Hepatocyte (in vitro differentiated cells): Measurements from ENCODE around the gene NRCAM. TPM values are rescaled to one million over a fixed set of nuclear protein-coding genes. Genes with fewer than 3 reads are reported as not detected.

Experiments
- DNase-seq: peaks from one replicate; pipeline ENCODE4 v3.0.0-alpha.2; 2016; ENCODE audit warnings: low spot score
- H2AFZ ChIP-seq: fragments of 200-600 bp; sonication (generic); 2 replicates; pipeline ENCODE4 v1.6.0; 2016; ENCODE audit warnings: antibody characterized with exemption, mild to moderate bottlenecking
- H3K27ac ChIP-seq: fragments of 200-600 bp; sonication (generic); 2 replicates; pipeline ENCODE4 v1.5.1; 2016; ENCODE audit warnings: mild to moderate bottlenecking
- H3K27me3 ChIP-seq: fragments of 200-600 bp; sonication (generic); 2 replicates; pipeline ENCODE4 v1.6.1; 2016
- H3K36me3 ChIP-seq: fragments of 200-600 bp; sonication (generic); replicated peaks from 2 replicates; pipeline ENCODE4 v1.5.1; 2016; ENCODE audit warnings: low read depth; ENCODE audit not compliant: insufficient read depth
- H3K4me1 ChIP-seq: fragments of 200-600 bp; sonication (generic); 2 replicates; pipeline ENCODE4 v1.5.1; 2016; ENCODE audit warnings: mild to moderate bottlenecking, moderate library complexity; ENCODE audit not compliant: insufficient read depth
- H3K4me2 ChIP-seq: fragments of 200-600 bp; sonication (generic); 2 replicates; pipeline ENCODE4 v1.6.0; 2016
- H3K4me3 ChIP-seq: fragments of 200-600 bp; sonication (generic); 2 replicates; pipeline ENCODE4 v1.5.1; 2016; ENCODE audit warnings: mild to moderate bottlenecking
- H3K79me2 ChIP-seq: fragments of 200-600 bp; sonication (generic); 2 replicates; pipeline ENCODE4 v1.6.0; 2017; ENCODE audit warnings: mild to moderate bottlenecking
- H3K9me2 ChIP-seq: fragments of 200-600 bp; sonication (generic); replicated peaks from 2 replicates; pipeline ENCODE4 v1.6.0; 2017; ENCODE audit warnings: mild to moderate bottlenecking; ENCODE audit not compliant: insufficient read depth
- H3K9me3 ChIP-seq: fragments of 200-600 bp; sonication (generic); 2 replicates; pipeline ENCODE4 v1.5.1; 2016; ENCODE audit warnings: low read depth, mild to moderate bottlenecking
- H4K20me1 ChIP-seq: fragments of 200-600 bp; sonication (generic); 2 replicates; pipeline ENCODE4 v1.6.0; 2016; ENCODE audit warnings: mild to moderate bottlenecking; ENCODE audit not compliant: insufficient read depth, poor library complexity, severe bottlenecking
- CTCF ChIP-seq: fragments of 200-600 bp; sonication (generic); IDR thresholded peaks from 2 replicates; pipeline ENCODE4 v1.5.1; 2016; ENCODE audit warnings: antibody characterized with exemption, mild to moderate bottlenecking; ENCODE audit not compliant: poor library complexity
- EZH2 ChIP-seq: fragments of 200-600 bp; sonication (generic); IDR thresholded peaks from 2 replicates; pipeline ENCODE4 v1.6.1; 2016; ENCODE audit warnings: antibody characterized with exemption, mild to moderate bottlenecking, borderline replicate concordance
- EZH2phosphoT487 ChIP-seq: fragments of 200-600 bp; sonication (generic); IDR thresholded peaks from one replicate; pipeline ENCODE4 v1.6.1; 2018; ENCODE audit warnings: antibody characterized with exemption, mild to moderate bottlenecking, low read depth, moderate library complexity; ENCODE audit not compliant: unreplicated experiment, severe bottlenecking
- WGBS: methylation state at CpG from one replicate; pipeline ENCODE4 v1.1.6; 2016; ENCODE audit warnings: low lambda C conversion rate; ENCODE audit errors: missing lambda C conversion rate; 5-methylcytosine and 5-hydroxymethylcytosine counted together
- polyA plus RNA-seq: library from polyadenylated mRNA; unstranded; fragments of >200 nt; fragmentation: Nextera tagmentation; extraction: Ambion mirVana; gene quantifications from 2 replicates; pipeline ENCODE4 v1.2.1, GENCODE V29; 2016
- total RNA-seq: library from RNA; depleted of rRNA; stranded (reverse); fragments of >200 nt; gene quantifications from 2 replicates; pipeline ENCODE4 v1.2.3, GENCODE V29; 2014

The NRCAM gene
- total and polyA plus RNA-seq, 2 experiments from 2014 or later = 16.0 to 34.4 TPM

GRCh38 chr7:108181073-108181985 is 274.9 kb downstream of the NRCAM start:
- no peak overlapping the region for H3K27ac ChIP-seq
- no peaks in the 10 kb centered on the region for H3K27me3 ChIP-seq
- no peak overlapping the region for H3K4me2 ChIP-seq
- H4K20me1 ChIP-seq = no peaks in the 10 kb centered on the region
- H3K79me2 ChIP-seq = no peaks in the 10 kb centered on the region
- no peaks in the 10 kb centered on the region for H3K9me2 ChIP-seq
- no peaks in the 10 kb centered on the region for H3K36me3 ChIP-seq
- TF ChIP-seq CTCF (peak; percentile 81), EZH2 (no peak)
- no peaks in the 10 kb centered on the region for H3K4me1 ChIP-seq
- H2AFZ ChIP-seq = no peak overlapping the region
- H3K4me3 ChIP-seq = no peak overlapping the region
- DNase-seq = peak; percentile 68
- H3K9me3 ChIP-seq = no peaks in the 10 kb centered on the region
- 57% methylated on average over 8 of the region's 8 CpGs for WGBS

GRCh38 chr7:108178398-108178797 is 277.8 kb downstream of the NRCAM start:
- Histone ChIP-seq H3K4me3 (no peak overlapping the region), H3K79me2 (no peaks in the 10 kb centered on the region), H3K9me2 (no peaks in the 10 kb centered on the region), H3K27ac (no peak overlapping the region), H2AFZ (no peak overlapping the region), H3K4me2 (no peak overlapping the region), H3K36me3 (no peaks in the 10 kb centered on the region), H4K20me1 (no peaks in the 10 kb centered on the region), H3K9me3 (no peaks in the 10 kb centered on the region), H3K27me3 (no peaks in the 10 kb centered on the region), H3K4me1 (no peaks in the 10 kb centered on the region)
- 72% methylated on average over 3 of the region's 3 CpGs for WGBS
- no peak for TF ChIP-seq CTCF
- TF ChIP-seq EZH2phosphoT487 = no peak
- no peak for TF ChIP-seq EZH2
- no peak for DNase-seq

- TF ChIP-seq EZH2phosphoT487 (no peak), CTCF (no peak), EZH2 (no peak)
- Histone ChIP-seq H3K36me3 (no peaks in the 10 kb centered on the region), H4K20me1 (no peaks in the 10 kb centered on the region), H3K27me3 (no peaks in the 10 kb centered on the region), H3K79me2 (no peaks in the 10 kb centered on the region), H3K9me2 (no peaks in the 10 kb centered on the region), H3K27ac (no peak overlapping the region), H3K4me1 (no peaks in the 10 kb centered on the region), H3K4me3 (no peak overlapping the region), H3K9me3 (no peaks in the 10 kb centered on the region), H3K4me2 (no peak overlapping the region), H2AFZ (no peak overlapping the region)
- DNase-seq = no peak
- 97% methylated on average over 8 of the region's 8 CpGs for WGBS
These were observed 285.1 kb downstream of the NRCAM start for GRCh38 chr7:108171164-108171563.
